Activated T-helper 2 cell treated with anti-CD3 and anti-CD28 coated beads, Interferon-gamma antibody, Interleukin-2, Interleukin-4, amounts not matched to agents 10 μg/mL and 5 μg/mL and 100 μg/mL, durations not matched to agents 14 hours and 24 hours and 36 hours (primary cell): ENCODE measurements around the gene SLC30A2. TPM values are rescaled to one million over a fixed set of nuclear protein-coding genes. Genes with fewer than 3 reads are reported as not detected.

Experiments used
- DNase-seq: peaks from one replicate; pipeline ENCODE4 v3.0.0; 2021; ENCODE audit warnings: low spot score
- H3K27ac Mint-ChIP-seq: one replicate; pipeline ENCODE4 v1.8.0; 2021; ENCODE audit warnings: mixed read lengths
- H3K27me3 Mint-ChIP-seq: one replicate; pipeline ENCODE4 v1.8.0; 2021; ENCODE audit warnings: low read depth, mixed read lengths
- H3K36me3 Mint-ChIP-seq: one replicate; pipeline ENCODE4 v1.8.0; 2021; ENCODE audit warnings: low read depth, mixed read lengths
- H3K4me1 Mint-ChIP-seq: one replicate; pipeline ENCODE4 v1.8.0; 2021; ENCODE audit warnings: low read depth, mixed read lengths
- H3K4me3 Mint-ChIP-seq: one replicate; pipeline ENCODE4 v1.8.0; 2021; ENCODE audit warnings: low read depth, mild to moderate bottlenecking, moderate library complexity, mixed read lengths
- H3K9me3 Mint-ChIP-seq: one replicate; pipeline ENCODE4 v1.8.0; 2021; ENCODE audit warnings: mixed read lengths
- intact Hi-C: fragments of 100-400 bp; cut with micrococcal nuclease; formaldehyde crosslinking; loops from one replicate; pipeline ENCODE4 v1.15.1; 2023
- total RNA-seq: library from RNA; stranded (reverse); gene quantifications from 2 replicates; pipeline ENCODE4 v1.2.3, GENCODE V29; 2022

Gene SLC30A2
- total RNA-seq, 1 donor from 2014 or later = not detected

GRCh38 chr1:26044971-26045721, 772 bp downstream of the SLC30A2 start:
- intact Hi-C loops = loop anchor here (10.0 kb wide), 1 partner anchor 360 kb away; no protein-coding TSS in a partner anchor
- Mint-ChIP-seq H3K9me3 (no peaks in the 10 kb centered on the region), H3K4me1 (no peaks in the 10 kb centered on the region), H3K27ac (no peak overlapping the region), H3K27me3 (peaks cover 65% of the 10 kb centered on the region), H3K36me3 (no peaks in the 10 kb centered on the region), H3K4me3 (no peak overlapping the region)
- DNase-seq = no peak

DNA sequence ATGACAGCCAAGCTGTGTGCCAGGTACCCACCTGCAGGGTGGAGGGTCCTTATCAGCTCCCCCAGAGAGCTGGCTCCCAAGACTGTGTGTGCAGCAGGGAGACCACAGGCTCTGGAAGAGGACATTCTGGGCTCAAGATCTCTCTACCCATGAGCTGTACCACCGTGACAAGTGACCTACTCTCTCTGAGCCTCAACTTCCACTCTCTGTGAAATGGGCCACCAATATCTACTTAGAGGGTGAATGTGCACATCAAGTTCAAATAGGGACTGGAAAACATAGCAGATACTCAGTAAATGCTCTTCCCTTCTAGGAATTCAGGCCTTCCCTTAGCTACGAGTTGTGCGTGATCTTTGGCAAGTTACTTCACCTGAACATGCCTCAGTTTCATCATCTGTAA, 1.5 kb downstream of the SLC30A2 start:
- DNase-seq = no peak
- H3K4me1 Mint-ChIP-seq = no peaks in the 10 kb centered on the region
- intact Hi-C loops = loop anchor here (10.0 kb wide), 1 partner anchor 360 kb away; no protein-coding TSS in a partner anchor
- H3K4me3 Mint-ChIP-seq = no peak overlapping the region
- H3K27me3 Mint-ChIP-seq = peaks cover 59% of the 10 kb centered on the region
- no peak overlapping the region for H3K27ac Mint-ChIP-seq
- no peaks in the 10 kb centered on the region for H3K9me3 Mint-ChIP-seq
- no peaks in the 10 kb centered on the region for H3K36me3 Mint-ChIP-seq

DNA sequence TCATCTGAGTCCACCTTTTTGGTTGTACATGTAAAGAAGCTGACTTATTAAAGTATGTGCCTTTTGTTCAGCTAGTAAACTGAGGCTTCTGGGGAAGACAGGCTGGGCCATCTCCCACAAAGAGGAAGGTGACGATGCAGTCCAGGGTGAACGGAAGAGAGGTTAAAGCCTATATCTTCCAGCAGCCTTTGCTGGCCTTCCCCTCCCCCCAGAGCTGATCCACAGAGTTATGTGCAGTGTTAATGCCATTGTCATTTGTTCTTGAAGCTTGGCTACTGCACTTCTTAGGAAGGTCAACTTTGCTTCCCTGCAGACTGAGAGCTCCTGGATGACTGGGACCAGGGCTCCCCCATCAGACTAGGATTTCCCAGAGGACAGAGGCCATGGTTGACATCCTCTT, 2.2 kb downstream of the SLC30A2 start:
- Mint-ChIP-seq H3K27me3 (peaks cover 54% of the 10 kb centered on the region), H3K9me3 (no peaks in the 10 kb centered on the region), H3K4me1 (no peaks in the 10 kb centered on the region), H3K27ac (no peak overlapping the region), H3K36me3 (no peaks in the 10 kb centered on the region), H3K4me3 (no peak overlapping the region)
- no peak for DNase-seq
- intact Hi-C loops = loop anchor here (10.0 kb wide), 1 partner anchor 361 kb away; no protein-coding TSS in a partner anchor

DNA sequence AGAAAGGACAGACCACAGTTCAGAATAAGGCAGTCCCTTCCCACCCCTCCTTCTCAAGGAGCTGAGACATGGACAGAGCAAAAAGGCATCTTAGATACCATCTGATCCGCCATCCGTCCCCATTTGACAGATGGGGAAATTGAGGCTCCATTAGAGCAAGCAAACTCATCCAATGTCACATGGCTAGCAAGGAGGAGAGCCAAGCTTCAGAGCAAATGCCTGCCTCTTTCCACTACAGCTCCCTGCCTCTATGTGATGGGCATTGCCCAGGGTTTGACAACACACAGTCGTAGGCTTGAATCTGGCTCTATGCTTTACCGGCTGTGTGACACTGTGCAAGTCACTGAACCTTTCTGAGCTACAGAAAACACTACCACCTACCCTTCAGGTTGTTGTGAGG, 3.9 kb downstream of the SLC30A2 start:
- no peaks in the 10 kb centered on the region for H3K36me3 Mint-ChIP-seq
- peaks cover 41% of the 10 kb centered on the region for H3K27me3 Mint-ChIP-seq
- no peak overlapping the region for H3K27ac Mint-ChIP-seq
- no peaks in the 10 kb centered on the region for H3K4me1 Mint-ChIP-seq
- intact Hi-C loops = loop anchor here (10.0 kb wide), 1 partner anchor 363 kb away; no protein-coding TSS in a partner anchor
- no peak overlapping the region for H3K4me3 Mint-ChIP-seq
- DNase-seq = no peak
- no peaks in the 10 kb centered on the region for H3K9me3 Mint-ChIP-seq

DNA sequence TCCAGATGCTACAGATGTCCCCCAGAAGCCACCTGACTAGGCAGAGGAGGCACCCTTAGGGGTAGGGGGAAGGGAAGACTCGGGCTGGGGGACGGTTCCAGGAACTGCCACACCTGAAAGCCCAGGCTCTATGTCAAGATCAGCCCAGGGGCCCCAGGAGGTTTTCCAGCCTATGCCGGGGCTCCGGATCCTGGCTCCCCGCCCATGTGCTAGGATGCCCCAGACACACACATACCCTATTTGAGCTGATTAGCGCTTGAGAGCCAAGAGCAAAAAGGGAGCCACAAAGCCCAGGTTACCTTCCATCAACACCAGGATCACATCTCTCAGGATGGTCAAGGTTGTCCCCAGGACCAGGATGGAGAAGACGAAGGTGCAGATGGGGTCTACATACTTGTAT, 4.5 kb downstream of the SLC30A2 start:
- intact Hi-C loops = loop anchor here (10.0 kb wide), 1 partner anchor 363 kb away; no protein-coding TSS in a partner anchor
- H3K4me1 Mint-ChIP-seq = no peaks in the 10 kb centered on the region
- H3K4me3 Mint-ChIP-seq = no peak overlapping the region
- no peaks in the 10 kb centered on the region for H3K36me3 Mint-ChIP-seq
- DNase-seq = no peak
- peaks cover 36% of the 10 kb centered on the region for H3K27me3 Mint-ChIP-seq
- H3K9me3 Mint-ChIP-seq = no peaks in the 10 kb centered on the region
- H3K27ac Mint-ChIP-seq = no peak overlapping the region

DNA sequence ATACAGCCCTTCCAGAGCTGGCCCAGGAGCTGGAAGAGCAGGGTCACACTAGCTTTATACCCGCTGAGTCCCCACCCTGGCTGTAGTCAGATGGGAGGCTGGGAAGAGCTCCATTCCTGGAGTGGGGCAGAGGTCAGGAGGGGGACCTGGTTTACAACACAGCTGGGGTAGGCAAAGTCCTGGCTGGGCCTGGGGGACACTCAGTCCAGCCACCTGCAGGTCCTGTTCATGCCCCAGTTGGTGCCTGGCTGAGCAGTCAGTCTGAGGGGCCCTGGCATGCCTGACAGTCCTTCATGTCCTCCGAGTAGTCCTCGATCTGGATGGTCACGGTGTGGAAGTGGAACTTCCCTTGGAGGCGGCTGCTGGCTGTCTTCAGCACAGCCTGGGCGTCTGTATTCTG, 7.0 kb downstream of the SLC30A2 start:
- Mint-ChIP-seq H3K4me1 (peaks cover 10% of the 10 kb centered on the region), H3K36me3 (no peaks in the 10 kb centered on the region), H3K9me3 (no peaks in the 10 kb centered on the region), H3K27ac (no peak overlapping the region), H3K27me3 (peaks cover 31% of the 10 kb centered on the region), H3K4me3 (no peak overlapping the region)
- DNase-seq = no peak
- intact Hi-C loops = loop anchor here (5.0 kb wide), 1 partner anchor 198 kb away; no protein-coding TSS in a partner anchor

DNA sequence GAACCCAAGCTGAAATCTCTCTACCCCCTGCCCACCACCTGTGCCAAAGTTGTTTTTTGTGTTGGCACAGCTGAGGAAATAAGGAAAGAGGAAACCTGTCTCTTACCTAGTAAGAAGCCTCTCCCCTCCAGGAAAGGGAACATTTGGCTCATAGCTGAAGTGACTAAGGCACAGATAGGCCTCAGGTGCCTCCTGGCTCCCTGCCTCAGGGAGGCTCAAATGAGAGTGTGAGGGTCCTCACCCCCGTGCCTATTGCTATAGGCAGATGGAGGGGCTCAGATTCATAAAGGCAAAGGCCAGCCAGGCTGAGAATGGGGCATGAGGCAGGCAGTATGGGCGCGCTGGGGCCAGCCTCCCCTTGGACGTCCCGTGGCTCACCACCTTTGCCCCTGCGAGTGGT, 7.4 kb downstream of the SLC30A2 start:
- H3K9me3 Mint-ChIP-seq = no peaks in the 10 kb centered on the region
- no peak overlapping the region for H3K27ac Mint-ChIP-seq
- no peak for DNase-seq
- H3K36me3 Mint-ChIP-seq = no peaks in the 10 kb centered on the region
- H3K4me1 Mint-ChIP-seq = peaks cover 10% of the 10 kb centered on the region
- intact Hi-C loops = loop anchor here (5.0 kb wide), 1 partner anchor 199 kb away; no protein-coding TSS in a partner anchor
- peaks cover 29% of the 10 kb centered on the region for H3K27me3 Mint-ChIP-seq
- no peak overlapping the region for H3K4me3 Mint-ChIP-seq

DNA sequence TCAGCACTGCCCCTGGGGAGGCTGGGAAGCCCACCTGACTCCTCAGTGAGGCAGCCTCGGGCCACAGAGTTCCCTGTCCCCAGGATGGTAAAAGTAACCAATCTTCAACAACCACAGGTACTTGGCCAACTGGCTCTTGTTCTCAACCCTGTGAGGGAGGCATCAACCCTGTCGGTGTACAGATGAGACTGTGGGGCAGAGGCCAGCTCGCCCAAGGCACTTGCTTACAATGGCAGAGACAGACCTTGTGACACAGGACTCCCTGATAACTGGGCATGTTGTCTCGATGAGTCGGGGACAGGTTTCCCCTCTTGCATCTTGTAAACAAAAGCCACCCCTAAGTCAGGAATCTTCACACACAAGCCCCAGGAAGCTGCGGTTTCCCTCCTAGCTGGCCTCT, 8.0 kb downstream of the SLC30A2 start:
- H3K27me3 Mint-ChIP-seq = peaks cover 24% of the 10 kb centered on the region
- no peaks in the 10 kb centered on the region for H3K36me3 Mint-ChIP-seq
- intact Hi-C loops = loop anchor here (2.0 to 5.0 kb wide), 2 partner anchors 131 to 199 kb away; partner anchors contain the start of genes C1orf232 and ZNF593
- H3K4me1 Mint-ChIP-seq = peaks cover 10% of the 10 kb centered on the region
- H3K9me3 Mint-ChIP-seq = no peaks in the 10 kb centered on the region
- no peak for DNase-seq
- H3K4me3 Mint-ChIP-seq = no peak overlapping the region
- H3K27ac Mint-ChIP-seq = no peak overlapping the region

DNA sequence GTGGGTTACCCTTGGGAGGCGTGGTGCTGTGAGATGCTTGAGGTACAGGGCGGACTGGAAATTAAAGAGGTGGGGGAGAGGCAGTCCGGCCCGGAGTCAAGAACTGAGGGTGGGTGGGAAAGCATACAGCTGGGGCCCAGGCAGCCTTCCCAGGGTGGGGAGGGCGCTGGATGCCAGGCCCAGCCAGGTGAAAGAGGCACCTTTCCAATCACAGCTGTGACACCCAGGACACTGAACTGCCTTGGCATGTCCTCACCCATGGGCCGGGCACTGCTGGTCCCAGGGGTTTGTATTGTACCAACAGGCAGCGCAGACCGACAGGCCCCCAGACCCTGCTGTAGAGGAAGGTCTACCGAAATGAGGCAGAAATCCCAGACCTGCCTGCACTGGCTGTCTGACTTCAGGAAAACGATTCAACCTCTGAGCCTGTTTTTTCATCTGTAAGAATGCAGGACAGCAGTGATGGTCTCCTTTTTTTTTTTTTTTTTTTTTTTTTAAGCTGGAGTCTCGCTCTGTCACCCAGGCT, 9.1 kb downstream of the SLC30A2 start:
- no peak overlapping the region for H3K27ac Mint-ChIP-seq

DNA sequence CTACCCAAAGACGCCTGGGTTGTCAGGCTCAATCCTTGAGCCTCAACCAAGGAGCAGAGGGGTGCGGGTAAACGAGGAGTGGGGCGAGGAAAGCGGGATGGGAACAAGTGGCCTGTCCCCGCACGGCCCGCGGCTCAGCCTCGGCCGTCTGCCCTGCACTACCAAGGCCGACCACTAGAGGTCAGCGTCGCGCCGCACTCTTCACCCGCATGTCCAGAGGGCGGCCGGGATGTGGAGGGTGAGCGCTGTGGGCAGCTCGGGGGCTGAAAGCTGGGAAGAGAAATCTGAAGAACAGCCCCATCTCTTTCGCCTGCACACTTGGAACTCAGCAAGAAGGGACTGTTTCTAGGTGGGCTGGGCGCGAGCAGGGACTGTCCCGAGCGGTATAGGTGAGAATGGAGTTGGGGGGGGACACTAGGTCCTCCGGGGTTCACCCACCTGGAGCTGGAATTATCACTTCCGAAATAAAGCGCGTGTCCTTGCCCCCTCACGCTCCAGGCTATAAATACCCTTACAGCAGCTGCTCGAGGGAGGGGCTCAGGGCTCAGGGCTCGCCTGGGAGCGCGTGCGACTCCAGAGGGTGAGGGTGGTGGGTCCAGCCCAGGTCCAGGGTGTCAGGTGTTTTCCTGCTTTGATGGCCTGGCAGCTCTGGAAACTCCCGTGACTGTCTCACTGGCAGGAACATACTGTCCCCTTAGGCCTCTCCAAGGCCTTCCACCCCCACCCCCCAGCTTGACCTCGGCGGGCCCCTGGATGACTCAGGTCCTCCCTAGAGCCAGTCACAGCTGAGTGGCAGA, 9.8 kb downstream of the SLC30A2 start:
- peak overlapping the region; percentile 94 for H3K4me3 Mint-ChIP-seq
- no peak overlapping the region for H3K27ac Mint-ChIP-seq
- H3K4me1 Mint-ChIP-seq = peaks cover 10% of the 10 kb centered on the region
- intact Hi-C loops = loop anchor here (2.0 to 5.0 kb wide), 4 partner anchors 69 to 201 kb away; partner anchors contain the start of genes C1orf232 and ZNF593
- DNase-seq = peak; percentile 74
- no peaks in the 10 kb centered on the region for H3K9me3 Mint-ChIP-seq
- H3K27me3 Mint-ChIP-seq = peaks cover 25% of the 10 kb centered on the region
- no peaks in the 10 kb centered on the region for H3K36me3 Mint-ChIP-seq

More for the DNA sequence above, 9.1 kb downstream of the SLC30A2 start:
- no peak for DNase-seq
- Mint-ChIP-seq H3K4me1 (peaks cover 10% of the 10 kb centered on the region), H3K4me3 (no peak overlapping the region), H3K9me3 (no peaks in the 10 kb centered on the region), H3K36me3 (no peaks in the 10 kb centered on the region), H3K27me3 (peaks cover 28% of the 10 kb centered on the region)
- intact Hi-C loops = loop anchor here (2.0 to 5.0 kb wide), 2 partner anchors 132 to 200 kb away; partner anchors contain the start of genes C1orf232 and ZNF593

DNA sequence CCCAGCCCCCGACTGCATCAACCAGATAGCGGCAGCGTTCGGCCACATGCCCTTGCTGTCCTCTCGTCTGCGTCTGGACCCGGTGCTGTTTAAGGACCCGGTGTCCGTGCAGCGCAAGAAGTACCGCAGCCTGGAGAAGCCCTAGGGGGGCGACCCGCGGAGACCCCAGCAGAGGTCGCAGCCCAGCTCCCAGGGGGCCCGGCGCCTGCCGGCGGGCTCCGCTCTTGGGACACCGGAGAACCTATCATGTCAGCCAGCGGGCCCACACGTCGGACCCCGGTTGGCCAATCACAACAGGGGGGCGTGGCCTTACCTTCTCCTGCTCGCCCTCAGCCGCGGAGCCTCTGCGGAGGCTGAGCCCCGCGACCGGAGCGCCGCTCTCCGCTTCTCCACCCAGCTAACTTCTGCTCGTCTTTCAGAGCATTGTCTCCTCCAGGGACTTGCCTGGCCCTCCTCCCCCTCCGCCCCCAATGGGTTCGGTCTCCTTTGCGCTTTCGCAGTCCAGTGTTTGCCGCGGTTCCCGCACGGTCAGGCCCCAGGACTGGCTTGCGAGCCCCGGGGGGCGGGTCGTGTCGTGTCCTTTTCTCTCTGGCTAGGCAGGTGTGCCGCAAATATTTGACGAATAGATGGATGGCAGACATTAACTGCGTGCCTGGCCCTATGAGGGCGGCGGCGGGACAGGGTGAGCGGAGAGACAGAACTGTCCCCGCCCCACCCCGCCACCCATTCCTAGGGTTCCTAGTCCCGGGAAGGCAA, 10.5 kb downstream of the SLC30A2 start:
- intact Hi-C loops = loop anchor here (2.0 to 5.0 kb wide), 3 partner anchors 69 to 202 kb away; no protein-coding TSS in a partner anchor
- peak overlapping the region; percentile 94 for H3K4me3 Mint-ChIP-seq
- H3K27me3 Mint-ChIP-seq = peaks cover 28% of the 10 kb centered on the region
- peak; percentile 91 for DNase-seq
- peaks cover 10% of the 10 kb centered on the region for H3K4me1 Mint-ChIP-seq
- H3K9me3 Mint-ChIP-seq = no peaks in the 10 kb centered on the region
- peak overlapping the region; percentile 60 for H3K27ac Mint-ChIP-seq
- H3K36me3 Mint-ChIP-seq = no peaks in the 10 kb centered on the region
